NCI-H748 (cell line): ENCODE measurements around the gene TMEM107.

Experiments
- DNase-seq: peaks from one replicate; lab custom pipeline; 2025; ENCODE audit not compliant: unreplicated experiment; lab: John Stamatoyannopoulos, UW

The TMEM107 gene

DNA sequence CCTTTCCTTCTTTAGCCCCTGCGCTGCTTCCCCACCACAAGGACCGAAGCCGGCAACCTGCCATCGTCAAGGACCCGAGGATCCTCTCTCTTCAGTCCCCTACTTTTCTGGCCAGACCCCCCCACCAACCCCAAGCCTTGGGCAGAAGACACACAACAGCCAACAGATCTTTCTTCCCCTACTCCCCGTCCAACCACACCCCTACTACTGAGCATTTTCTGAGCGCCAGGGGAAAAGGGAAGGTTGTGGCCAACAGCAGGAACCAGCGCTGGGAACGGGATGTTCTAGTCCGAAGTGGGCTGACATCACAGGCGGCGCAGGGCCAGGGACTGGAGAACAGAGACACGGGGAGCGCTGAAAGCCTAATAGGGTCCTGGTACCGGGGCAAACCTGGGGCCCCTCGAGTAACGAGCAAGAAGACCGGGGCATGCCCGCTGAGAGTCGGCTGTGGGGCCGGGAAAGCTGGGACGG, 24.5 kb downstream of the TMEM107 start:
- DNase-seq = peak; percentile 61

DNA sequence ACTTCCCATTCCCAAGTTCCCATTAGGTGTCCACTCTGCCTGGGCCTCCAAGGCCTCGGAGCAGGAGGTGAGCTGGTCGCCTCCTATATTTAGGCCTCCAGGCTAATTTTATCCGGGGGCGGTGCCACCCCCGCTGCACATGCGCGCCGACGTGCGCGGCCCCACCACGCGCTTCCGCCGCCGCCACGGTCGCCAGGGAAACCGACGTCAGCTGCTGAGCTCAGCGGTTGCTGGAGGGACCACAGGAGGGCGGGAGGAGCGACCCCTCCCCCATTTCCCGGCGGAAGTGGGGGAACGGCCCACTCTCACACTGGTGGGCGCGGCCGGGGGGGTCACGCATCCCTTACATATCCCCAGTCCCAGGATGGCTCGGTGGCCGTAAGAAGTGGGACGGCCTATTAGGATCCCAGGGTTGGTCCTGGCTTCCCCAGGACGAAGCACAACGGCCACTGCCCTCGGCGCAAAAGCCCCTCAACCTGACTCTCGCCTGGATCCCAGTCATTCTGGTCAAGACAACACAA, 25.0 kb downstream of the TMEM107 start:
- peak; percentile 97 for DNase-seq

DNA sequence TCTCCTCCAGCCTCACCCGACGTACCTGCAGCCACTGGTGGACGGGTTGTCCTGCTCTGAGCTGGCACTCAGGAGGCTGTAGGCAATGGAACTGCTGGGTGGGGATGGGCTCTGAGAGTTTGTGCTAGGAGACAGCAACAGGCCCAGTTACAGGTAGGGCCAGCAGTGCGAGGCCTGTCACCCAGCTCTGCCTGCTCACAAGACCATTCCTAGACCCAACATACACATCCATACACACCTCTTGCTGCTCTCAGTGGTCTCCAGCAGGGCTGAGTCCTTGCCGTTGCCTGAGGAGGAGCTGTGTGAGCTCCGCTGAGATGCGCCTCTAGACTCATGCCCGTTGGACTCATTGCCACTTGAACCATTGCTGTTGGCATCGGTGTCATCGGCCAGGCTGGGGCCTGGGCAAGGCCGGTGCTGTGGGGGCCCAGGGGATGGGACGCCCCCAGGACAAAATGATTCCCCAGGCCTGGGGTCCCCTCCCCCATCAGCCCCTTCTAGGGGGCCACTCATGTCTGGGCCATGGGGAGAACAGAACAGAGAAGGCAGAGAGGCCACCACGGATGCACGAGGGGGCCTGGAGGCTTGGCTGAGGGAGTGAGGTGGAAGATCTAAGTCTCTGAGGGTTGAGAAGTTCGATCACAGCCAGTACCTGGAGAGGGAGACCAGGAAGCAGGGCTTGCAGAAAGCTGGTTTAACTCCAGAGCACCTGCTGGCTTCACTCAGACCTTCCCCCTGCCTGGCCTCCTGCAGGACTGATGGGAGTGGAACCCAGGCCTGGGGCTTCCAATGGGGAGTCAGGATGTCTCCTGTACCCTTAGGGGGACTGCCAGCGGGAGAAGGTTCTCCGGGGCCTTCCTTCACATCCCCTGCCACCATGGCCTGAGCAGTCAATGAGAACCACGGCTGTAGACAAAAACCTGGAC, 25.7 kb downstream of the TMEM107 start:
- no peak for DNase-seq

DNA sequence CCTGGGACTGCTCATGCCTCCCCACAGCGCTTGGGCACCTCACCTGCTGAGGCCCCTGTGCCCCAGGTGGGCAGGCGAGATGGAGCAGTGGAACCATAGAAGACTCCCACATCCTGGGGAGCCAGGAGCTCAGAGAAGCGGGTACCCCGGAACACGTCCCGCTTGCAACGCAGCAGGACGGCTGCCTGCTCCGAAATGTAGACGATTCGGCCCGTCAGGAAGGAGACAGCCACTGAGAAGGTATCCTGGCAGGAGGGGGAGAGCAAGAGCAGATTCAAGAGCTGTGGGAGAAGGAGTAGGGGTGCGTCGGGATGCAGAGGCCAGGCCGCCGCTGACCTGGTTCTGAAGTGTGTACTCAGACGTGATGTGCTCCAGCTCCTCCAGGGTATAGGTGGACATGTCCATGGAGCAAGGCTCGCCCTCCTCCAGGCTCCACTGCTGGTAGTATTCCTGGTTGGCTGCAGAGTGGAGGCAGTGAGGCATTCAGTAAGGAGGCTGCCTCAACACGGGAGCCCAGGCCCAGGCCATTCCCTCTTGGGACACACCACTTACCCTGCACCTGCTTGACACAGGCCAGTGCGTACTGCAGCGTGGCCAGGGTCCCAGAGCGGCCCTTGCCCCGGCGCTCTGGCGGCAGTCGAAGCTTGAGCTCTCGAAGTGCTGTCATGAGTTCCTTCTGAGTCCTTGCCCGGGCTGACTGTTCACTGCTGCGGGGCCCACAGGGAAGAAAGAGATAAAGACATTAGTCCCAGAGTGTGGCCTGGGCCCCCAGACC, 26.6 kb downstream of the TMEM107 start:
- no peak for DNase-seq

DNA sequence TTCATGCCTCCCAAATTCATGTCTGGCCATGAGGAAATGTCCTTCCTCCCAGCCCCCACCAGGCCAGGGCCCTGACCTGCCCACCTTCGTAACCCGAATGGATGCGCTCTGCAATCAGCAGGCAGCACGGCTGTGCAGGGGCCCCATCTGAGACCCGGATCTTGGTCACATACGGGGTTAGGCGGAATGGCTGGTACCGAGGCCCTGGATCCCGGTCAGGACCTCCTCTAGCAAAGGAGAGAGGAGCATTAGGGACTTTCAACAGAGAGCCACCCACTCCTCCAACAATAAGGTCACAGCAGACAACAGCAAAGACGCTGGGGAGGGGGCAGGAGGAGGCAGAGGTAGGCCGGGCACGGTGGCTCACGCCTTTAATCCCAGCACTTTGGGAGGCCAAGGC, 27.6 kb downstream of the TMEM107 start:
- DNase-seq = no peak

DNA sequence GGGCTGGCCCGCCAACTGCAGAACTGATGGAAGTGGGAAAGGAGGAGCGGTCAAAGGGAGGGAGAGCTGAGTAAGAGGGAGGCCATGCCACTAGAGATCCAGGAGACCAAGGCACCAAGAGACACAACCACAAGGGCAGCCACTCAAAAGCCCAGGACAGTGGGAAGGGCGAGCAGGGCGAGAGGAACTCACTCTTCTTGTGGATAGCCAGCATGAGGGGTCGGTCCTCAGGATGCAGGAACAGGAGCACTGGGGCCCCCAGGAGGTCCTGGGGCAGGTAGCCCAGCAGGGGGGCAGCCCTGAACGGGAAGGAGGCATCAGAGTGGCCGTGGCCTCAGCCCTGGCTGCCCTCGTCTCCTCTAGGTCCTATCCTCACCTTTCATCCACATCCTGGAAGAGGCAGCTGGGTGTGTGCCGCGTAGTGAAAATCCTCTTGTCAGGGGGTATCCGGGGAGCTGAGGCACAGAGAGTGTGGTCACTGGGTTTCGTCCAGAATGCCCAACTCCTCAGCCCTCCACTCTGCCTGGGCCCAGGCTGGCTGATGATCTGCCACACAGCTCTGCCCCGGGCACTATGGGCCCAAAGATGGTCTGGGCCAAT, 28.3 kb downstream of the TMEM107 start:
- DNase-seq = no peak

DNA sequence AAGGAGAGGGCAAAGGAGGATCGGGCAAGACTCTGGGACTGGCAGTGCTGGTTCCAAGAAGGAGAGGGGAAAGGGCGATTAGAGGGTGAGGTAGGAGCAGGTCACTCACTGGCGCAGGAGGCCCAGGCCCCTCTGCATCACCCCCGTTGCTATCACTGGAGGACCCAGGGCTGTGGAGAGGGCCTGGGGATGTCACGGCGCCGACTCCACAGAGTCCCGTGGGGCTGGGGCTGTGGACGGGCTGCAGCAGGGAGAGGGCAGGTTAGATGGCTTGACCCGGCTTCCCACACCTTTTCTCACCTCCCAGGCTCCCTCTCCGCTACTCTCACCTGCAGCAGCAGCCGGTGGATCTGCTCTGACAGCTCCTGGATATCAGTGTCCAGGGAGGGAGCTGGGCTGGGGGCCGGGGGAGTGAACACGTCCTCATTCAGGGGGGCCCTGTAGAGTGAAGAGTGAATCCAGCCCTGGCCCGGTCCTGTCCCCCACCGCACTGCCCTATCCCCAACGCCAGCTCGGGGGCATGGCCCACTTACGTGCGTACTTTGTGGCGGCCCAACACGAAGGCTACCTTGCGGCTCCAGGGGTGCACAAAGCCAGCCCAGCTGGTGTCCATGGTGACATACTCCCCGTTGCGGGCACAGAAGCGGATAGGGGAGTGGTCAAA, 28.9 kb downstream of the TMEM107 start:
- DNase-seq = no peak

DNA sequence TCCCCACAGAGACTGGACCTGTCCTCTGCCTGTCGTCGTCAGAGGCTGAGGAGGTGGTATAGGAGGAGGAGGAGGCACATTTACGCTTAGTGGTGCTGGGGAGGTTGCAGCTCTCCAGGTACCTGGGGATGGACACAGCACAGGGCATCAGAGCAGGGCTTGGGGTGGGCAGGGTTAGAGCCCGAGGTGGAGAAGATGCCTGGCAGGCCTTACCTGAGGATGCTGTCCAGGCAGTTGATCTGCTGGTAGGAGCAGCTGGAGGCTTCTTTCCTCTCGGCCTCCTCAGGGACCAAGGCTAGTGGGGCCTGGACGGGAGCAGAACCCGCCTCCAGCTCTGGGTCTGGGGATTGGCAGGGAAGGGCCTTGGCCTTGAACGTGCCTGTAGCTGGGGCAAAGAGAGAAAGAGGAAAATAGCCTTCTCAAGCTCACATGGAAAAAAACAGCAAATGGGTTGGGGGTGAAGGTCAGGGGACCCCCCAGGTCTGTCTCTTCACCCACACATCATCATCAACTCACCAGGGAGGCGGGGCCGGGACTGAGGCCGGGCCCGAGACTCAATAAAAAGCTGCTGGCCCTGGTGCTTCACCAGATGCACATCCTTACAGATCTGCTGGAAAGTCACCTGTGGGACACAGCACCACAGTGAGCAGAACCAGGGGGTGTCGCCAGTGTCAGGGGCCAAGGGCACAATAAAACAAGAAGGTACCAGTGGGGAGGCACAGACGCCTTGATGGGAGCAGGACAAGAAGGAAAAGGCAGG, 29.6 kb downstream of the TMEM107 start:
- DNase-seq = no peak

DNA sequence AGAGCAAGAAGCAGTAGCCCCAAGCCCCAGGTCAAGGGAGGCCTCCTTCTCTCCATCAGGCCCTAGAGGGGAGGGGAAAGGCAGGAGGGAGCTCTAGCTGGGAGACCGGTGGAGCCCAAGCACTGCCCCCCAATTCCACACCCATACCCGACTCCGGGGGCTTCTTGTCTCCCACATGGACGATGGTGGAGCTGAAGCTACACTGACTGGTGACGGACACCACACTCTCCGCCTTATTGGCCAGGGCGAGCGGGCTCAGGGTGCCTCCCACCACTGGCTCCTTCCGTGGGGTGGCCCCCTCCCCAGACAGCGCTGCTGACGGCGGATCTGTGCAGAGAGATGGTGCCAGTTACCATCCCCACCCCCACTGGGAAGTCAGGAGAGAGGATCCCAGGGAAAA, 30.4 kb downstream of the TMEM107 start:
- DNase-seq = no peak

DNA sequence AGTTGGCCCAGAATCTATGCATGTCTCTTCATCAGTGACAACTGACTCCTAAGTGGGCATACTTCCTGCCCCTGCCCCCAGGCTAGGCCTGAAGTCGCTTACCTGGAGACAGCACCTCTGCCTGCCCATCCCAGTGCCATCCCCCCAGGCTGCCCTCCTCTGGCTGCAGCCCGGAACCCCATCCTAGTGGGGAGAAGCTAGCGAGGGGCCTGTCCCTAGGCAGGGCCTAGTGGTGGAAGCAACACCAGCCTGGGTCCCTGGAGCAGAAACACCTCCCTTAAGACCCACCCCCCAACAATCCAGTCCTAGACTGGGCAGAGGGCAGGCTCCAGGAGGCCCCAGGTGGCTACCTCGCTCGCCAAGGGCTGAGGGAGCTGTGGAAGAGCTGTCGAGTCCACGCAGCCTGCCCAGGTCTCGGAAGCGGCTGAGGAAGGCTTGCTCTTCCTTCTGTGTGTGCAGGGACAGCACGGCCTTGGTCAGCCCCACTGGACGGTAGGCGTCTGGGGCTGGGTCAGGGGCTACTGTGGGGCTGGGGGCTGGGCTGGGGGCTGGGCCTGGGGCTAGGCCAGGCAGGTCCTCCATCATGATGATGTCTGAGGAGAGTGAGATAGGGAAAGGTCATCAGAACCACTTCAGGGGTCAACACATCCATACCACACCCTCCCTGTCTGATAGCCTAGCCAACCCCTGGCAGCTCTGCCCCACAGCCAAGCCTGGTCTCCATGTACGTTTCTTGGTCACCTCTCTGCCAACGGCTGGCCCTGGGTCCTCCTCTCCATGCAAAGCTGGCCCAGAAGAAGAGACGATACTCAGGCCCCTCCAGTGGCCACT, 31.6 kb downstream of the TMEM107 start:
- DNase-seq = no peak

DNA sequence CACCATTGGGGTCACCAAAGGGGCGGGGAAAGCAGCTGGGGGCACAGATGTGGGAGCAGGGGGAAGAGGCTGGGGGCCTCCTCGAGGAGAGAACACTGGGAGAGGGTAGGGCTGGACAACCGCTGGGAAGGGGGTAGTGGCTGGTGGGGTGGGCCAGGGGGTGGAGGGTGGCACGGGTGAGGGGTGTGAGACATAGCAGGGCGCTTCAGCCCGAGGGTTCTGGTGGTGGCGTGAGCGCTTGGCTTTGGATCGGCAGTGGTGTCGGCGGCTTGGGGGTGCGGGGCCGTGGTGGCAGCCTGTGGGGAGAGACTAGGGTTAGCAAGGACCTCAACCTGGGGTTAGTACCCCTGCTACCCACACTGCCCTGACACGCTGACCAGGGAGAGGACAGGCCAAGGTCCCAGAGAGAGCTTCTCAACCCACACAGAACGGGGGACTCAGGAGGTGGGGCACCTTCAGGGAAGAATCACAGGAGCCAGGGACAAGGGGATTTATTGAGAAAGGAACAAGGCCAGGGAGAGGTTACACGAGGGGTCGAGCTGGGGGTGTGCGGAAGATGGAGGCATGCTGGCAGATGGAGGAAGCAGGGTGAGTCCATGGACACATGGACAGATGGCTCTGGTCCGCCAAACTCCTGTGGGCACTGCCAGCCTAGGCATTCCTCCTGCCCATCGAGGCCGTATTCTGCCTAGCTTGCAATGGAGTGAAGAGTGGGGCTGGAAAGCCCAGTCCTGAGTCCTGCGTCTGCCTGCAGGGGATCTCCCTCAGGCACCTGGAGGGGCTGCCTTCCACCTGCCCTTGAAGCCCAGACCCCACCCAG, 32.4 kb downstream of the TMEM107 start:
- DNase-seq = no peak

DNA sequence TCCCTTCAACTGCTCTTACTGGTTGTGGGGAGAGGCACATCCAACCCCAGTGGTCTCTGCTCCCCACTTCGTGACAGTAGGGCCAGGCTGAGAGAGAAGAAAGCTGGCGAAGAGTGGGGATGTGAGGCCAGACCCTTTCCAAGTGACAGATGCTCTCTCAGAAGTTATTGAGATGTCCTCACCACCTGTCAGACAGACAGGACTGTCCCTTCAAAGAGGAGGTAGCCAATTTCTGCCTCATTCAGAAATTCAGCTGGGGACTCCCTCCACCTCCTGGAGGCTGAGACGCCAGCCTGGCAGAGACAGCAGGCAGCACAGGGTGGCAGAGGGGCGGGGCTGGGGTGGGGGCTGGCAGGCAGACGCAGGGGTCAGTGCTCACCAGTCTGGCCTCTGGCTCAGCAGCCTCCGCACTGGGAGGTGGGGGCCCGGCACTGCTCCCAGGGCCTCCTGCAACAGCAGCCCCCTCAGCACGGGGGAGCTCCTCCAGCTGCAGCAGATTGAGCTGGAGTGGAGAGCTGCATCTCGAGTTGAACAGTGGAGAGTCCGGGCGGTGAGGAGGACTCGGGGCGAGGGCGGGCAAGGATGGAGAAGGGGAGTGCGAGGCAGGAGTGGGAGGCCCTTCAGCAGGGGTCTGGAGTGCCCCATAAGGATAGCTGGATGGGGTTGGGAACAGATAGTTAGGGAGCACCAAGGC, 33.1 kb downstream of the TMEM107 start:
- DNase-seq = no peak

DNA sequence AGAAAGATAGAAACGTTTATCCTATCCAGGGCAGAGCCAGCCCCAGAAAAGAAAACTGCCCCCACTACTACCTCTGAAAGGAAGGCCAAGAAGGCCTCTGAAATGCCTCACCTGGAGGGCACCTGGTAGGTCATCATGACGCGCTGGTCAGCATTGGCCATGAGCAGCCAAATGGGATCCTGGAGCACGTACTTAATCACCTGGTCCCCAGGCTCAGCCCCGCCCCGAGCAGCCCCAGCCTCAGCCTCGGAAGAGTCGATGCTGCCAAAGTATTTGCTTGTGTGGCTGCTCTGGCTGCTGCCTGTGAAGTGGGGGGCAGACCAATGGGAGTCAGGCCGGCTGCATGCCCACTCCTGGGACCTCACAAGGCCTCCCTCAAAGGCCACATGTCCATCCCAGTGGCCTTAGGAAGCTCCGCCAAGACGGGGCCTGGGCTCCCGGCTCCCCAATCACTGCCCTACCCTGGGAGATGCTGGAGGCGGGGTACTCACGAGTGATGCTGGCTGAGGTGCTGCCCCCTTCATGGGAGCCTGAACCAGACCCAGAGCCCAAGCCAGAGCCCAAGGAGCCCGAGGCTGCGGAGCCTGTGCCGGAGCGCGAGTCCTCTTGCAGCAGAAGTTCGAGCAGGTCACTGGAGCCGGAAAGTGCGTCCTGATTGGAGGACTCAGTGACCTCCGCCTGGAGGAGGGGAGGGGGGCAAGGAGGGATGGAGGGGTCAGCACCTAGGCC, 33.9 kb downstream of the TMEM107 start:
- no peak for DNase-seq

DNA sequence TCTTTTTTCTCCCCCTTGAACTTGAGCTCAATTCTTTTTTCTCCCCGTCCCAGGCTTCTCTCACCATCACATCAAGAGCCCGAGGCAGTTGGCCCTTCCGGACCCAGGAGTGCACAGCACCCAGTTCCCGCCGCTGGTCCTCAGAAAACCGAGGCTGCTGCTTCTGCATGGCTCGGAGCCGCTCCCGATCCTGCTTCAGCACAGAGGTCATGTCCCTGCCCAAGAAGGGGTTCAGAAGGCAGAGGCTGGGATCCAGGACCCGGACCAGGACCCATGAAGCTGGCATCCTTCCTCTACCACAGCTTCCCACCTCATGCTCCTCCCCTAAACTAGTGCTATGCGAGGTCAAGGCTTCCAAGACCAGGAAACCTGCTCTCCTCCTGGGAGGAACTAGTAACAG, 34.4 kb downstream of the TMEM107 start:
- no peak for DNase-seq

DNA sequence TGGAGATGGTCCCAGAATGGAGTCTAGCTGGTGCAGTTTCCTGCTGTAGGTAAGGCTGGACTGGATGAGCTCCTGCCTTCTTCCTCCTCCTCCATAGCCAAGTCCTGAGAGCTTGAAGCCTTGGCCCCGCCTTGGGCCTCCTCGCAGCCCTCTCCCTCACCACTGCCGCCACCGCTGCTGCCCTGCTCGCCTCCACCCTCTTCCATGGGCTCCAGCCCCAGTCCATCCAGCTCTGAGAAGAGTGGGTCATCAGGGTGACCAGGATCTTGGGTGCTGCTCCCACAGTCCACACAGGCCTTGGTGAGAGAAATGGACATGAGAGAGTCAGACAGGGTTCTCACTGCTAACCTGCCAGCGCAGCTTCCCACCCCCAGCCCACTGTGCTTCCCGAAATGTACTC, 35.1 kb downstream of the TMEM107 start:
- DNase-seq = no peak

DNA sequence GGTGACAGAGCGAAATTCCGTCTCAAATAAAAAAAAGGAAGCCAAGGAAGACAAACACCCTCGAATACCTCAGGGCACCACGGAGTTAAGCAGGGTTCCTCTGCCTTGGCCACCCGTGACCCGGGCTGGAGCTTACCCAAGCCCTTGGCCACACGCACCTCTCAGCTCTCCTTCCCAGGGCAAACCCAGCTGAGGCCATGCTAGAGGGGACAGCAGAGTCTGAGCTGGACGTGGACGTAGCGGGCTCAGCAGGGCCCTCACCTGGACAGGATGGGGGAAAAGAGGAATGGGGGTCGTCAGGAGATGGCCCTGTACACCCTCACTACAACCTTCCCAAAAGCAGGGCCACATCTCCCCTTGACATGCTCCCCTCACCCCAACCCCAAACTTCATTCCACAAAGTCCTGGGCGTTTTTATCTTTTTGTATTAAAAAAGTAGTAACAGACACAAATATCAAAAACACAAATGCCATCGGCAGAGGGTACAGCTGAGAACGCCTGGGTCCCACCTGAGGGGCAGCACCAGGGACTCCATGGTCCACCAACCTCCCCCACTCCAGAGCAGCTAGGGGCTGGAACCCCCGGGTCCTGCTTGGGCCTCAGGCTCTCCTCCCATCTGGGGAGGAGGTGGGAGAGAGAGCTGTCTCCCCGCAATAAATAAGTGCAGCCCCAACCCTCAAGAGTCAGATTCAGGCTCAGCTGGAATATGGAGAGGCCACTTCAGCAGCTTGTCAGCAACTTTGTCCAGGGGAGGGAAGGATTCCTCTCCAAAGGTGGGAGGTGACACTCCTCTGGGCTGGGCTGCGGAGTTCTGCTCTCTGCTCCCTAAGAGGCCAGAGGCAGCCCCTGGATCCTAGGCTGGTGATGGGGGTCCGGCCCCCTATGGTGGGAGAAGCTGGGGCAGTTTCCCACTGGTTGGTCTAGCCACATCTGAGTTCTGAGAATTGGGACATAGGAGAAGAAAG, 35.8 kb downstream of the TMEM107 start:
- no peak for DNase-seq
